Measurements from ENCODE around the gene FLNB.

Gene FLNB

DNA sequence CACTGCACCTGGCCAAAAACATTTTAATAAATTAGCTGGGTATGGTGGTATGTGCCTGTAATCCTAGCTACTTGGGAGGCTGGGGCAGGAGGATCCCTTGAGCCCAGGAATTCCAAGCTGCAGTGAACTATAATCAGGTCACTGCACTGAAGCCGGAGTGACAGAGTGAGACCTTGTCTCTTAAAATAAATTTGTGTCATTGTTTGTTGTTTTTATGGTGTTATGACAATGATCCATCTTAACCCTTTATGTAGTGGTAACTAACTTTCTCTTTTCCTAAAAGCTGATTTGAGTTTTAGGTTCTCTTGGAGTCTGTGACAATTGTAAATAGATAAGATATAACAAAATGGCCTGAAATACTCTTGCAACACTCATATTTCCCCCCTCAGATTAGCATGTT, 20.7 kb downstream of the FLNB start:
- WGBS: 80% methylated on average over 1 of the region's 1 CpG
- H3K36me3 ChIP-seq (ENCODE audit: control insufficient read depth in 1 of 2, insufficient read depth in 2 of 2, low read depth in 1 of 2, low read length in 2 of 2): peaks cover 0 to 2% of the 10 kb centered on the region in 2 experiments
- H3K23ac ChIP-seq (ENCODE audit: low read length in 2 of 2): no peak overlapping the region
- no peaks in the 10 kb centered on the region for H3K9me3 ChIP-seq (ENCODE audit: control insufficient read depth, low read length)
- H3K4me1 ChIP-seq (ENCODE audit: control insufficient read depth, insufficient read depth, low read depth, low read length): peaks cover 27% of the 10 kb centered on the region
- no peak overlapping the region for H3K4me3 ChIP-seq (ENCODE audit: insufficient read depth in 1 of 2, low read depth in 1 of 2, low read length in 2 of 2)
- H3K79me1 ChIP-seq (replicated peaks; ENCODE audit: low read length, poor library complexity, severe bottlenecking): peaks cover 7% of the 10 kb centered on the region
- H4K91ac ChIP-seq (ENCODE audit: low read length): no peak overlapping the region
- no peak overlapping the region for H2BK5ac ChIP-seq (ENCODE audit: low read depth, low read length, poor library complexity, severe bottlenecking)
- no peak overlapping the region for H2AFZ ChIP-seq (ENCODE audit: low read depth, low read length)
- no peak overlapping the region for H2AK5ac ChIP-seq (ENCODE audit: low read length, severe bottlenecking)
- no peak overlapping the region for H3K4ac ChIP-seq (ENCODE audit: low read depth in 1 of 2, low read length in 2 of 2)
- H2BK120ac ChIP-seq (ENCODE audit: low read depth, low read length): no peak overlapping the region
- H3K27me3 ChIP-seq (ENCODE audit: control insufficient read depth in 1 of 2, insufficient read depth in 1 of 2, low read length in 2 of 2): no peaks in the 10 kb centered on the region
- H3K9ac ChIP-seq (ENCODE audit: low read length): no peak overlapping the region
- H3K14ac ChIP-seq (ENCODE audit: low read length in 2 of 2): no peak overlapping the region
- H2BK15ac ChIP-seq (ENCODE audit: low read depth, poor library complexity, severe bottlenecking): no peak overlapping the region
- no peak overlapping the region for H4K8ac ChIP-seq (ENCODE audit: low read length)
- no peak overlapping the region for H3K18ac ChIP-seq (ENCODE audit: low read depth in 1 of 2, low read length in 2 of 2)
- no peak overlapping the region for H3K4me2 ChIP-seq (ENCODE audit: low read length, poor library complexity, severe bottlenecking)
- H3K27ac ChIP-seq (ENCODE audit: low read length, poor library complexity, severe bottlenecking): no peak overlapping the region
- no peak overlapping the region for H2BK12ac ChIP-seq (ENCODE audit: low read length in 2 of 2)
- DNase-seq: no peak

DNA sequence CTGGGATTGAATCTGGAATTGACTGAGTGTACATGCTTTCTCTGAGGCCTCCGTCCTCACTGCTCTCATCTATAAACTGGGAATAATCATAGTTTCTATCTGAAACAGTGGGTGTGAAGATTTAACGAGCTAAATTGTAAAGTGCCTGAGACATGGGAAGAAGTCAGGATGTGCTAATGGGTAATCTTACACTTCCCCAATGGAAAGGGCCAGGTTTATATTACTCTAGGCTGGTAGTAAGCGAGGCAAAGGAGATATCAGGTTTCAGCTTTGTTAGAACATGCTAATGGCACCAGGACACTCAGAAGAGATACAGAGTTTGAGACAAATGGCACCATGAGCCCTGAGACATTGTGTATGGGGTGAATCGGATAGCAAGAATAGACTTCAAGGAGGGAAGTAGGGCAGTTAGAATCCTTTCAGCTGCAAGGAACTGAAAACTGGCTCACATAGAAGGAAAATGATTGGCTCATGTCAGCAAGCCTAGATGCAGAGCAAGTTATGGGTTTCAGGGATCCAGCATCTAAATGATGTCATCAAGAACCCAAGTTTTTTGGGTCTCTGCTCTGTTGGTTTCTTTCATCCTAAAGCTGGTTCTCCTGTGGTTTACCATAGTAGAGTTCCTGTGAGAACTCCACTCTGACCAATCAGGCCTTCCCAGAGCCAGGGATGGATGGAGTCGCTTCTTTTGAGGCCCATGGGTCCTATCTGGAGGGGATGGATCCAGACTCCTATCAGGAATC, 21.8 kb downstream of the FLNB start:
- H3K4me2 ChIP-seq (ENCODE audit: low read length, poor library complexity, severe bottlenecking): no peak overlapping the region
- no peak overlapping the region for H4K91ac ChIP-seq (ENCODE audit: low read length)
- H3K4ac ChIP-seq (ENCODE audit: low read depth in 1 of 2, low read length in 2 of 2): no peak overlapping the region
- no peak overlapping the region for H3K27ac ChIP-seq (ENCODE audit: low read length, poor library complexity, severe bottlenecking)
- no peak overlapping the region for H2BK120ac ChIP-seq (ENCODE audit: low read depth, low read length)
- H2BK5ac ChIP-seq (ENCODE audit: low read depth, low read length, poor library complexity, severe bottlenecking): no peak overlapping the region
- H3K18ac ChIP-seq (ENCODE audit: low read depth in 1 of 2, low read length in 2 of 2): peak overlapping the region in 1 of 2 experiments; percentile 1
- no peak overlapping the region for H2BK12ac ChIP-seq (ENCODE audit: low read length in 2 of 2)
- H3K9me3 ChIP-seq (ENCODE audit: control insufficient read depth, low read length): no peaks in the 10 kb centered on the region
- H3K27me3 ChIP-seq (ENCODE audit: control insufficient read depth in 1 of 2, insufficient read depth in 1 of 2, low read length in 2 of 2): no peaks in the 10 kb centered on the region
- no peak overlapping the region for H3K4me3 ChIP-seq (ENCODE audit: insufficient read depth in 1 of 2, low read depth in 1 of 2, low read length in 2 of 2)
- peaks cover 0 to 6% of the 10 kb centered on the region in 2 experiments for H3K36me3 ChIP-seq (ENCODE audit: control insufficient read depth in 1 of 2, insufficient read depth in 2 of 2, low read depth in 1 of 2, low read length in 2 of 2)
- peaks cover 26% of the 10 kb centered on the region for H3K4me1 ChIP-seq (ENCODE audit: control insufficient read depth, insufficient read depth, low read depth, low read length)
- H4K8ac ChIP-seq (ENCODE audit: low read length): no peak overlapping the region
- no peak overlapping the region for H2BK15ac ChIP-seq (ENCODE audit: low read depth, poor library complexity, severe bottlenecking)
- H2AK5ac ChIP-seq (ENCODE audit: low read length, severe bottlenecking): no peak overlapping the region
- DNase-seq: no peak
- no peak overlapping the region for H2AFZ ChIP-seq (ENCODE audit: low read depth, low read length)
- H3K79me1 ChIP-seq (replicated peaks; ENCODE audit: low read length, poor library complexity, severe bottlenecking): peaks cover 7% of the 10 kb centered on the region
- 85% methylated on average over 5 of the region's 5 CpGs for WGBS
- no peak overlapping the region for H3K9ac ChIP-seq (ENCODE audit: low read length)
- H3K23ac ChIP-seq (ENCODE audit: low read length in 2 of 2): peak overlapping the region in 1 of 2 experiments; percentile 83
- H3K14ac ChIP-seq (ENCODE audit: low read length in 2 of 2): no peak overlapping the region

DNA sequence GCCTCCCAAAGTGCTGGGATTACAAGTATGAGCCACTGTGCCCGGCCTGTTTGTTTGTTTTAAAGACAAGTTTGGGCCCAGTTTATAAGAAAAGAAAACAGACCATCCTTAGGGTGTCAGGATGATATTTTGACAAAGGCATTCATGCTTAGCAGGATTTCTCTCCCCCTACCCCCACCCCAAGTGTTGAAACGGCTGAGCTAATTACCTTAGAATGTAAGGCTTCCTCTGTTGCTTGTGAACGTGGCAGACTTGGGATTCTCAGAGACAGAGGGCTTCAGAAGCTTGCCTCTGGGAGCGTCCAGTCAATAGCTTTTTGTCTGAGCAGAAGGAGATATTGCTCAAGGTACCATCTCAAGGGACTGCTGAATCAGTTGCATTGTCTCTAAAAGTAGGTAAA, 24.0 kb downstream of the FLNB start:
- Histone ChIP-seq H3K4me1 (ENCODE audit: control insufficient read depth, insufficient read depth, low read depth, low read length) (peaks cover 14% of the 10 kb centered on the region), H4K8ac (ENCODE audit: low read length) (no peak overlapping the region), H3K27me3 (ENCODE audit: control insufficient read depth in 1 of 2, insufficient read depth in 1 of 2, low read length in 2 of 2) (no peaks in the 10 kb centered on the region), H2AK5ac (ENCODE audit: low read length, severe bottlenecking) (peak overlapping the region; percentile 69), H3K4ac (ENCODE audit: low read depth in 1 of 2, low read length in 2 of 2) (no peak overlapping the region), H2AFZ (ENCODE audit: low read depth, low read length) (no peak overlapping the region), H3K18ac (ENCODE audit: low read depth in 1 of 2, low read length in 2 of 2) (peak overlapping the region in 1 of 2 experiments; percentile 21), H3K4me2 (ENCODE audit: low read length, poor library complexity, severe bottlenecking) (peak overlapping the region; percentile 8), H3K4me3 (ENCODE audit: insufficient read depth in 1 of 2, low read depth in 1 of 2, low read length in 2 of 2) (no peak overlapping the region), H2BK120ac (ENCODE audit: low read depth, low read length) (no peak overlapping the region), H3K9ac (ENCODE audit: low read length) (no peak overlapping the region), H3K14ac (ENCODE audit: low read length in 2 of 2) (no peak overlapping the region), H3K9me3 (ENCODE audit: control insufficient read depth, low read length) (no peaks in the 10 kb centered on the region), H2BK15ac (ENCODE audit: low read depth, poor library complexity, severe bottlenecking) (no peak overlapping the region), H3K23ac (ENCODE audit: low read length in 2 of 2) (no peak overlapping the region), H2BK12ac (ENCODE audit: low read length in 2 of 2) (no peak overlapping the region), H3K27ac (ENCODE audit: low read length, poor library complexity, severe bottlenecking) (peak overlapping the region; percentile 86), H3K79me1 (replicated peaks; ENCODE audit: low read length, poor library complexity, severe bottlenecking) (peaks cover 14% of the 10 kb centered on the region), H2BK5ac (ENCODE audit: low read depth, low read length, poor library complexity, severe bottlenecking) (no peak overlapping the region), H3K36me3 (ENCODE audit: control insufficient read depth in 1 of 2, insufficient read depth in 2 of 2, low read depth in 1 of 2, low read length in 2 of 2) (peaks cover 0 to 6% of the 10 kb centered on the region in 2 experiments), H4K91ac (ENCODE audit: low read length) (no peak overlapping the region)
- WGBS: 49% methylated on average over 3 of the region's 4 CpGs
- peak; percentile 84 for DNase-seq

DNA sequence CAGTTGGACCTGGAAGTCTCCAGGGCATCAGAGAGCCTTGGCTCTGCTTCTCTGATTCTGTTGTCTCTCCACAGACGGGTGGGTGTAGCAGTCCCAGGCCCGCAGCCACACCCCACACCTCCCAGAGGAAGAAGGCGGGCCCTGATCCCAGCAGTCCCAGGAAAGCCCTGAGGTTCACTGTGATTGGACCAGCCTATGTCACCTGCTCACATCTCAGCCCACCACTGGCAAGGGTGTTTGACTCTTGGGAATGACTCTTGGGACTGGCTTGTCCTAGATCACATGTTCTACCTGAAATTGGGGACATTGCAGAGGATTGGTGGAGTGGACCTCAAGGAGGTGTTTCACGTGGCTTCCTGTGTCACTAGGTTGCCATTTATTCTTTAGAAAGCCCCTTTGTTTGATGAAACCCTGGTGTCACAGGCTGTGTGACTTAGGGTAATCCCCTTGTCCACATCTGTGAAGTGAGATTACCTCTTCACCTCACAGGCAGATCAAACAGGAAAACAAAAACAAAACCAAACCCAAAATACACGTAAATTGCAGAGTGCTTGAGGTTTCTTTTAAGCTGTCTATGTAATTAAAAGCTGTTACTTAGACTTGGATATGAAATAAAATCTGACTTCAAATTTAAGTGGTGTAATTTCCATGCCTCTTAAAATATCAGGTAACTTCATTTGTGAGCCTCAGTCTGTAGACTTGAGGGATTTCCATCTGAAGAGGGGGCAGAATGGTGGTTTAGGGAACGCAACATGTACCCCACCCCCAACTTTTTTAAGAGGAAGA, 26.7 kb downstream of the FLNB start:
- no peak overlapping the region for H4K8ac ChIP-seq (ENCODE audit: low read length)
- peak overlapping the region; percentile 72 for H2AK5ac ChIP-seq (ENCODE audit: low read length, severe bottlenecking)
- DNase-seq: no peak
- H3K23ac ChIP-seq (ENCODE audit: low read length in 2 of 2): no peak overlapping the region
- WGBS: 78% methylated on average over 6 of the region's 6 CpGs
- H3K4me1 ChIP-seq (ENCODE audit: control insufficient read depth, insufficient read depth, low read depth, low read length): peaks cover 23% of the 10 kb centered on the region
- H3K18ac ChIP-seq (ENCODE audit: low read depth in 1 of 2, low read length in 2 of 2): no peak overlapping the region
- H3K4me3 ChIP-seq (ENCODE audit: insufficient read depth in 1 of 2, low read depth in 1 of 2, low read length in 2 of 2): no peak overlapping the region
- no peak overlapping the region for H2AFZ ChIP-seq (ENCODE audit: low read depth, low read length)
- no peaks in the 10 kb centered on the region for H3K27me3 ChIP-seq (ENCODE audit: control insufficient read depth in 1 of 2, insufficient read depth in 1 of 2, low read length in 2 of 2)
- peak overlapping the region; percentile 44 for H3K9ac ChIP-seq (ENCODE audit: low read length)
- no peak overlapping the region for H3K4me2 ChIP-seq (ENCODE audit: low read length, poor library complexity, severe bottlenecking)
- no peak overlapping the region for H3K27ac ChIP-seq (ENCODE audit: low read length, poor library complexity, severe bottlenecking)
- no peak overlapping the region for H3K4ac ChIP-seq (ENCODE audit: low read depth in 1 of 2, low read length in 2 of 2)
- H4K91ac ChIP-seq (ENCODE audit: low read length): peak overlapping the region; percentile 18
- H2BK15ac ChIP-seq (ENCODE audit: low read depth, poor library complexity, severe bottlenecking): no peak overlapping the region
- no peaks in the 10 kb centered on the region for H3K9me3 ChIP-seq (ENCODE audit: control insufficient read depth, low read length)
- H2BK12ac ChIP-seq (ENCODE audit: low read length in 2 of 2): no peak overlapping the region
- no peak overlapping the region for H2BK5ac ChIP-seq (ENCODE audit: low read depth, low read length, poor library complexity, severe bottlenecking)
- H2BK120ac ChIP-seq (ENCODE audit: low read depth, low read length): no peak overlapping the region
- no peak overlapping the region for H3K14ac ChIP-seq (ENCODE audit: low read length in 2 of 2)
- peaks cover 18% of the 10 kb centered on the region for H3K79me1 ChIP-seq (replicated peaks; ENCODE audit: low read length, poor library complexity, severe bottlenecking)
- peaks cover 0 to 6% of the 10 kb centered on the region in 2 experiments for H3K36me3 ChIP-seq (ENCODE audit: control insufficient read depth in 1 of 2, insufficient read depth in 2 of 2, low read depth in 1 of 2, low read length in 2 of 2)

Measured in mesenchymal stem cell (in vitro differentiated cells and primary cell).